ENCODE results near the gene MEST.
"Not testable (repeated sequence)": the region's sequence is repeated elsewhere in the genome, so short reads cannot be mapped to it uniquely, and the experiment has no call there.

MEST gene, protein sequence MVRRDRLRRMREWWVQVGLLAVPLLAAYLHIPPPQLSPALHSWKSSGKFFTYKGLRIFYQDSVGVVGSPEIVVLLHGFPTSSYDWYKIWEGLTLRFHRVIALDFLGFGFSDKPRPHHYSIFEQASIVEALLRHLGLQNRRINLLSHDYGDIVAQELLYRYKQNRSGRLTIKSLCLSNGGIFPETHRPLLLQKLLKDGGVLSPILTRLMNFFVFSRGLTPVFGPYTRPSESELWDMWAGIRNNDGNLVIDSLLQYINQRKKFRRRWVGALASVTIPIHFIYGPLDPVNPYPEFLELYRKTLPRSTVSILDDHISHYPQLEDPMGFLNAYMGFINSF

DNA sequence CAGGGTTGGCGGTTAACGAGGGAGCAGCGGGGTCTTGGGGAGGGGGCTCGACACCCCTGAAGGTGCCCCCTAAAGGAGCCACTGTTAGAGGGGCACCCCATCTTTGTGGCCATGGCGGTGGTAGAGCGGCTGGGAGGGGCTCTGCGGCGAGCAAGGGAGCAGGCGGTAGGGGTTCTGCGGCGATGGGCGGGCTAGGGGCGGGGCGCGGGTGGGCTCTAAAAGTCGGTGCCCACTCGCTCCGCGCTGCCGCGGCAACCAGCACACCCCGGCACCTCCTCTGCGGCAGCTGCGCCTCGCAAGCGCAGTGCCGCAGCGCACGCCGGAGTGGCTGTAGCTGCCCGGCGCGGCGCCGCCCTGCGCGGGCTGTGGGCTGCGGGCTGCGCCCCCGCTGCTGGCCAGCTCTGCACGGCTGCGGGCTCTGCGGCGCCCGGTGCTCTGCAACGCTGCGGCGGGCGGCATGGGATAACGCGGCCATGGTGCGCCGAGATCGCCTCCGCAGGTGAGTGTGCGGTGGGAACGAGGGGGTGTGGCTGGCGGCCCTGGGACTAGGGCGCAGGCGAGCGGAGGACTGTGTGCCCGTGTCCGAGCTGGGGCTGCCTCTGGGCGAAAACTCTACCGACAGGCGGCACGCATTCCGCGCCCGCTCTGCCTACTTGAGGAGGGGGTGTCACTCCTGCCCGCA, at the start of gene MEST:
Gene MEST (plus strand): TSS at position 245 of the 682 bp plus-strand sequence. CDS start 229 bp downstream, at position 474.
- TF ChIP-seq, protein P1, sequence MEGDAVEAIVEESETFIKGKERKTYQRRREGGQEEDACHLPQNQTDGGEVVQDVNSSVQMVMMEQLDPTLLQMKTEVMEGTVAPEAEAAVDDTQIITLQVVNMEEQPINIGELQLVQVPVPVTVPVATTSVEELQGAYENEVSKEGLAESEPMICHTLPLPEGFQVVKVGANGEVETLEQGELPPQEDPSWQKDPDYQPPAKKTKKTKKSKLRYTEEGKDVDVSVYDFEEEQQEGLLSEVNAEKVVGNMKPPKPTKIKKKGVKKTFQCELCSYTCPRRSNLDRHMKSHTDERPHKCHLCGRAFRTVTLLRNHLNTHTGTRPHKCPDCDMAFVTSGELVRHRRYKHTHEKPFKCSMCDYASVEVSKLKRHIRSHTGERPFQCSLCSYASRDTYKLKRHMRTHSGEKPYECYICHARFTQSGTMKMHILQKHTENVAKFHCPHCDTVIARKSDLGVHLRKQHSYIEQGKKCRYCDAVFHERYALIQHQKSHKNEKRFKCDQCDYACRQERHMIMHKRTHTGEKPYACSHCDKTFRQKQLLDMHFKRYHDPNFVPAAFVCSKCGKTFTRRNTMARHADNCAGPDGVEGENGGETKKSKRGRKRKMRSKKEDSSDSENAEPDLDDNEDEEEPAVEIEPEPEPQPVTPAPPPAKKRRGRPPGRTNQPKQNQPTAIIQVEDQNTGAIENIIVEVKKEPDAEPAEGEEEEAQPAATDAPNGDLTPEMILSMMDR (IDR thresholded peaks at IDR 0.05; ENCODE audit: low read depth, low read length, missing control alignments): no peak
- DNase-seq (ENCODE audit: low read depth): no peak
- H3K4me3 ChIP-seq (ENCODE audit: low read depth, low read length): peak within 1 kb of the TSS; percentile 26

DNA sequence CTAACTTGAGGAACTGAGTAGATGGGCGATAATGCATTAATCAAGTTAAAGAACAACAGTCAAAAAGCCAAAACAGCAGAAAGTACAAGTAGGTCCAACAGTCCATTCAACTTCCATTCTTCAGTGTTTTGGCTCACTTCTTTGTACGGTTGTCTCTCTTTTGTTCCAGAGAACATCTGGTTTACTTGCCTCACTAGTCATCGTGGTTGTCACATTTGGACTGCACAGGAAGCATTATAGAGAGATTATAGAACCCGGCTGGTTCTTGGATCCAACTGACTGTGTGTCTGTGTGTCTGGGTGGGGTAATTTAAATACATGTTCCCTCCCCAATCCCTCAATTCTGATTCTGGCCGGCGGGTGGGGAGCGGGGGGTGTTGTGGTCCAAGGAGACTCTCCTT, 49.3 kb upstream of the MEST start:
- no peak overlapping the region for H3K4me3 ChIP-seq (ENCODE audit: low read depth, low read length)
- no peak for DNase-seq (ENCODE audit: low read depth)
- TF ChIP-seq, protein P1 (IDR thresholded peaks at IDR 0.05; ENCODE audit: low read depth, low read length, missing control alignments): no peak

DNA sequence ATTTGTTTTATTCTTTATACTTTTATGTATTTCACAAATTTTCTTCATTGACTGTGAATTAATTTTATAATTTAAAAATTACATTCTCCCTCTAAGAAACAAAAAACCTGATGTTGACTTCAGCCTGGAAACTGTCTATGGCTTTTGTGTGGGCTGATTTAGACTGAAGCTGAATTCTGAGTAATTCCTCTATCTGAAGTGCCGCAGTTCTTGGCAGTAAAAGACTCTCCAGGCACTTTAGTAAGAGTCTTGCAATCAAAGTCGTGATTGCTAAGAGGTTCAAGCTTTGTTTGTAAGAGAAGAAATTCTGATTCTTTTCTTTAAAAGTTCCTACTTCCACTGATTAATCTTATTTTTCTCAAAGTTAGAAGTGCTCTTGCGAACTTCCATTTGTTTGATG, 47.7 kb upstream of the MEST start:
- H3K4me3 ChIP-seq (ENCODE audit: low read depth, low read length): no peak overlapping the region
- no peak for DNase-seq (ENCODE audit: low read depth)
- TF ChIP-seq, protein P1 (IDR thresholded peaks at IDR 0.05; ENCODE audit: low read depth, low read length, missing control alignments): no peak

DNA sequence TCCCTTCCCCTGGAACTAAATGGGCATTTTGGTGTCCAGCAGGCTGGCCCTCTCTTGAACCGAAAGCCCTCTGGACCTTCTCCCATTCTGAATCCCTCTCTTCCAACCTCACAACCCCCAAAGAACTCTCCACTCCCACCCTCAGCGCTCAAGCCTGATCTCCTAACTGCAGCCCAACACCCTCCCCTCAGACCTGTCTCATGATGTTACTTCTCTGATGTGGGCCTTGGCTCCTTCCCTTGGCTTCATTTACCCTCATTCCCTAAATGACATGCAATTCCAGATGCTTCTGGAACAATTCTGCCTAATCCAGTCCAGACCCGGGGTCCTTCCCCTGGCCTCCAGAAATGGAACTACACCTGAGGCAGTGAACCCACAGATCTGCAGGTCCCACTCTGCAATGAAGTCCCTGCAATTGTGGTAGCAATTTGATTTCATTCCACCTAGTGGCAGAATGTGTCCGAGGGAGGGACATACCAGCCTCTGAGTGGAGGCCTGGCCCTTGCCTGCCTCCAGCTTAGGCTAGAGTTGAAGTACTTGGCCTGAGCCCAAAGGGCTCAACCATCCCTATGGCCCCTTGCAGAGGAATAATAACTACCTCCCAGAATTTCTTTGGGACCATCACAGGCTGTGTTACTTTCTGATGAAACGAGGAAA, 47.0 kb upstream of the MEST start:
- no peak for DNase-seq (ENCODE audit: low read depth)
- TF ChIP-seq, protein P1 (IDR thresholded peaks at IDR 0.05; ENCODE audit: low read depth, low read length, missing control alignments): no peak

DNA sequence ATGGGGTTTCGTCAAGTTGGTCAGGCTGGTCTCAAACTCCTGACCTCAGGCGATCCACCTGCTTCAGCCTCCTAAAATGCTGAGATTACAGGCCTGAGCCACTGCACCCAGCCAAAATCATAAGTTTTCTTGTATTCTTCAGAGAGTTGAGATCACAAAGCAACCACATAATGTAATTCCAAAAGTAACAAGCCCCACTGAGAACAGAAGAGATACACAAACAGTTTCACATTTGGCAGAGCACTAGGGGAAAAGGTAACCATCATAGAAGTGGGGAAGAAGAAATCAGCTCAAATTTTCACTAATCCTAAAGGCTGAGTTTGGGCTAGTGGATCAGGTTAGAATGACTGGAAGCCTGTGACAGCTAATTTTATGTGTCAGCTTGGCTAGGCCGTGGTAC, 45.6 kb upstream of the MEST start:
- DNase-seq (ENCODE audit: low read depth): no peak
- TF ChIP-seq, protein P1 (IDR thresholded peaks at IDR 0.05; ENCODE audit: low read depth, low read length, missing control alignments): no peak
- H3K4me3 ChIP-seq (ENCODE audit: low read depth, low read length): no peak overlapping the region

More for the DNA sequence above, 47.0 kb upstream of the MEST start:
- H3K4me3 ChIP-seq (ENCODE audit: low read depth, low read length): no peak overlapping the region

DNA sequence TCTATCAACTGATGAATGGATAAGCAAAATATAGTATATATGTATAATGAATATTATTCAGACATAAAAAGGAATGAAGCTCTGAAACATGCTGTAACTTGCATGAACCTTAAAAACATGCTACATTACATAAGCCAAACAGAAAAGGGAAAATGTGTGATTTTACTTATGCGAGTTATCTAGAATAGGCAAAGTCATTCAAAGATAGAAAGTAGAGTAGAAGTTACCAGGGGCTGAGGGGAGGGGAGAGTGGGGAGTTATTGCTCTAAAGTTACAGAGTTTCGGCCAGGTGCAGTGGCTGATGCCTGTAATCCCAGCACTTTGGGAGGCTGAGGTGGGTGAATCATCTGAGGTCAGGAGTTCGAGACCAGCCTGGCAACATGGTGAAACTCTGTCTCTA, 40.5 kb upstream of the MEST start:
- not testable (repeated sequence) for DNase-seq (ENCODE audit: low read depth); H3K4me3 ChIP-seq (ENCODE audit: low read depth, low read length)

DNA sequence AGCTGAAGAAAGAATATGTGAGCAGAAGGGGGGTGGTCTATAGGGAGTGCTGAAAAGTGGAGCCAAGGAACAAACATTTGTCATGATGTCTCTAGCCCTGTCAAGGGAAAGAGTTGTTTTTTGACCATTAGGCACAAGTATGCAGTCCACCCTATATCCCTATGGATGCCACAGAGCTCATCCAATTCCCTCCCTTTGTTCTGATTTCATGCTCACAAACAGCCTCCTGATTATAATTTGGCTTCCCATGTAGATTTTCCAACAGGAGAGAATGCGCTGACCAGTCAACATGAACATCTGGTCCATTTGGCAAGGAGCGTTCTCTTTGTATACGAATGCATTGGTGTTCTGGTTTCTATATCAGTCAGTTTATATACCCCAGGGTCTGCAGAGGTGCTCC, 38.9 kb upstream of the MEST start:
- TF ChIP-seq, protein P1 (IDR thresholded peaks at IDR 0.05; ENCODE audit: low read depth, low read length, missing control alignments): no peak
- DNase-seq (ENCODE audit: low read depth): no peak
- H3K4me3 ChIP-seq (ENCODE audit: low read depth, low read length): no peak overlapping the region
